Measurements from ENCODE around the gene TMED7.

Gene TMED7

DNA sequence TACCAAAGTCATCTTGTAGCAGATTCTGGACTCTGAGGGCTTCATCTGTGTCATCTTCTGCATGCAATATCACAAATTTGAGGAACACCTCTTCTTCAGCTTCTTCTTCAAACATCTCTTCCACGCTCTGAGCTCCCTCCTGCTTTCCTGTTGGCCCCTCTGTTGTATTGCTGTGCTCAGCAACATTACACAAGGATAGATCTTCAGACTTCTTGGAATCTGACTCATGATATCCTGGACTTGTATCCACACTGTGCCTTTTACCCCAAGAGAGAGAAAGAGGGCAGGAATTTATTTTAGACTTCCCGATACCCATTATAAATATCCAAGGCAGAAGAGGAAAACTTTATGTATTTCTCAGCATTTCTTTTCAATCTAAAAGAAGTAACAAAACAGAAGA lies 44.9 kb downstream of the TMED7 start:
- DNase-seq (ENCODE audit: low read depth) = no peak

- no peak for DNase-seq (ENCODE audit: low read depth)
Observed at GRCh38 chr5:115579747-115580173, 46.1 kb downstream of the TMED7 start.

- DNase-seq (ENCODE audit: low read depth) = no peak
Observed at GRCh38 chr5:115579216-115579615, 46.6 kb downstream of the TMED7 start.

GRCh38 chr5:115578657-115579056 lies 47.2 kb downstream of the TMED7 start:
- no peak for DNase-seq (ENCODE audit: low read depth)

DNA sequence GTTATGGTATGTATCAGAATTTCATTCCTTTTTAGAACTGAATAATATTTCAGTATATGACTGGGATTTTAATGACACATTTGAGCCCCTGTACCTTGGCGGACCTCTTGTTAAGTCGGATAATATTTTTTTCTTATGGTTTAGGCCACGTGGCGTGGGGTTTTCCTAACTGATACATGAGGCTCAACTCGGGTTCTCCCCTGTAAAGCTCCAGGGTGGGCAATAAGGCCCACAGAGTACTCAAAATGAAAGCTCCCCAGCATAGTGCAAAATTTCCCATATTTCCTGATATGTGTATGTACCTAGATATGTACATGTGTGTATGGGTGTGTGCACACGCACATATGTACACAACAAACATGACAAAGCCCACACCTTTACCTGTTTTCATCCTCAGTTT lies 48.1 kb downstream of the TMED7 start:
- DNase-seq (ENCODE audit: low read depth) = no peak

GRCh38 chr5:115577329-115577728 lies 48.5 kb downstream of the TMED7 start:
- no peak for DNase-seq (ENCODE audit: low read depth)

DNA sequence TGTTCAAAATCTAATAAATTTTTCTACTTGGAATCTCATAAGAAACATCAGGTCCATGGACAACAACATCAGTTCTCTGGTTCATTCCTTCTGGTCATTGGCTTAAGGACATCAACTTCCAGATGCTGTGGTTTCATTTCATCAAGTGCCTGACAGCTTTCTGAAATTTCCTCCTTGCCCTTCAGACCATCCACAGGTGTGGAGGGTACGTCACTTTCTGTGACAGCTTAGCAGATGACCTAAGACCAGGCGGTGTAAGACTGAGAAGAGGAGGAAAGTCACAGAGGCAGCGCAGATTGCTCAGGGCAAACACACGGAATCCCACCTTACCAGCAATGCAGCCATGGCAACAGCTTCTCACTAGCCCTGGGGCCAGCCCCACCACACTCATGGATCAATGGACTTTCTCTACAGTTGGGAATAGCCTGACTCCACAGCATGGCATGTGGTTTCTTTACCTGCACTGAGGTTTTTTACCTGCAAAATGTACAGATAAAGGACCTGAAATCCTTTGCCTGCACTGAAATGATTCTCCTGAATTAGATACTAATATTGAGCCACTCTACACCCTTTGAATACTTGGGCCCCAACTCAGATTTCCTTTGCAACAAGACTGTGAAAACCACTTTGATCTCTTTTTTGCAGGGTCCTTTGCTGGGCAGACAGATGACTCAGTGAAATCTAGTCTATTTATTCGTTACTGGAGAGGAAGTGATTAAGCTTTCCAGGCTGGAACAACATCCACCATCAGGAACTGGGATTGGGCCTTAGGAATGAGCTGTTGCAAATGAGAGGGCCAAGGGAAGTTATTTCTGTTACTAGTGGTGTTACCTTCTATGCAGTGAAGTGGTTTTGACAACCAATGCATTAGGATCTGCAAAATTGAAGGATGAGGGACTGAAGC lies 50.4 kb downstream of the TMED7 start:
- DNase-seq (ENCODE audit: low read depth) = no peak

GRCh38 chr5:115573133-115573532 lies 52.7 kb downstream of the TMED7 start:
- no peak for DNase-seq (ENCODE audit: low read depth)

DNA sequence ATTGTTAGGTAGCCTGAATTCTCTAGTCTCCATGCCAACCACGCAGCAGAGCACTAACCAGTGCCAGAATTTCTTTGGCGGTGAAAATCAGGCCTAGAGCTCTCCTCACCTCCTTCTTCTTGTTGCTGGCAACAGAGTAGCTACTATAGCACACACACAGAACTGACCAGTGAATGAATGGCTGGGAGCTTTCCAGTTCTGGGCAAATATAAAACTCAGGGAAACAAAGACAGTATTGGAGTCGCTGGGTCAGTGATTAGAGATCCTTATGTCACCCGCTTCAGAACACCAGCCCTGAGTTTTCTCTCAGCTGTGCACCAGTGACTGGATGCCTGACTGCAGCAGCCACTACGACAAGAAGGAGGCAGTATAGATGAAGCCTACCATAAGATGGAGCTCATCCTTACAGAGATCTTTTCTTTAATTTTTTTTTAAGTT lies 54.4 kb downstream of the TMED7 start:
- no peak for DNase-seq (ENCODE audit: low read depth)

DNA sequence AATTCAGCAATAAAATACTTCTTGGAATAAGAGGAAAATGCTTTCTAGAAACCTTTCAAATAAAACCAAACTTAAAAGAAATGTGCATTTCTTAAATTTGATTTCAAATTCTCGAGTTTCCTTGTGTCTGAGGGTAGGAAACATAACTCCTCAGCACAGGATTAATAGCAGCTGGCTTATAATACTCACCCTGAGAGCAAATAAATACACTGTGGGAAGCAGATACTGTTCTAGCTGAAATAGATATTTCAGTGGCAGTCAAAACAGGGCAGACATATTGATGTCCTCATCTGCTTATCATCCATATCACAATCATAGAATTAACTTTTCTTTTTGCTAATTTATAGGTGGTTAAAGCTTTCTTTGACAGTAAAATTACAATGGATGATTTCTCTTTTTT lies 57.2 kb downstream of the TMED7 start:
- no peak for DNase-seq (ENCODE audit: low read depth)

- DNase-seq (ENCODE audit: low read depth) = no peak
Observed at GRCh38 chr5:115565233-115565632, 60.6 kb downstream of the TMED7 start.
